ENCODE data around the gene PLET1.
A peak's percentile ranks its signal among the peaks of the same experiment; 100 is the strongest.

PLET1 gene

GRCh38 chr11:112238041-112238440 is 22.6 kb downstream of the PLET1 start (continued):
- TF ChIP-seq, protein P1, sequence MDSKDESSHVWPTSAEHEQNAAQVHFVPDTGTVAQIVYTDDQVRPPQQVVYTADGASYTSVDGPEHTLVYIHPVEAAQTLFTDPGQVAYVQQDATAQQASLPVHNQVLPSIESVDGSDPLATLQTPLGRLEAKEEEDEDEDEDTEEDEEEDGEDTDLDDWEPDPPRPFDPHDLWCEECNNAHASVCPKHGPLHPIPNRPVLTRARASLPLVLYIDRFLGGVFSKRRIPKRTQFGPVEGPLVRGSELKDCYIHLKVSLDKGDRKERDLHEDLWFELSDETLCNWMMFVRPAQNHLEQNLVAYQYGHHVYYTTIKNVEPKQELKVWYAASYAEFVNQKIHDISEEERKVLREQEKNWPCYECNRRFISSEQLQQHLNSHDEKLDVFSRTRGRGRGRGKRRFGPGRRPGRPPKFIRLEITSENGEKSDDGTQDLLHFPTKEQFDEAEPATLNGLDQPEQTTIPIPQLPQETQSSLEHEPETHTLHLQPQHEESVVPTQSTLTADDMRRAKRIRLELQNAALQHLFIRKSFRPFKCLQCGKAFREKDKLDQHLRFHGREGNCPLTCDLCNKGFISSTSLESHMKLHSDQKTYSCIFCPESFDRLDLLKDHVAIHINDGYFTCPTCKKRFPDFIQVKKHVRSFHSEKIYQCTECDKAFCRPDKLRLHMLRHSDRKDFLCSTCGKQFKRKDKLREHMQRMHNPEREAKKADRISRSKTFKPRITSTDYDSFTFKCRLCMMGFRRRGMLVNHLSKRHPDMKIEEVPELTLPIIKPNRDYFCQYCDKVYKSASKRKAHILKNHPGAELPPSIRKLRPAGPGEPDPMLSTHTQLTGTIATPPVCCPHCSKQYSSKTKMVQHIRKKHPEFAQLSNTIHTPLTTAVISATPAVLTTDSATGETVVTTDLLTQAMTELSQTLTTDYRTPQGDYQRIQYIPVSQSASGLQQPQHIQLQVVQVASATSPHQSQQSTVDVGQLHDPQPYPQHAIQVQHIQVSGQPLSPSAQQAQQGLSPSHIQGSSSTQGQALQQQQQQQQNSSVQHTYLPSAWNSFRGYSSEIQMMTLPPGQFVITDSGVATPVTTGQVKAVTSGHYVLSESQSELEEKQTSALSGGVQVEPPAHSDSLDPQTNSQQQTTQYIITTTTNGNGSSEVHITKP (tag by site-specific recombination; IDR thresholded peaks at IDR 0.05), result peak; percentile 52; the same call in 1 of the 2 replicates
- no peak for TF ChIP-seq SP3 (tag by site-specific recombination; IDR thresholded peaks at IDR 0.05)
- TF ChIP-seq, protein P2, sequence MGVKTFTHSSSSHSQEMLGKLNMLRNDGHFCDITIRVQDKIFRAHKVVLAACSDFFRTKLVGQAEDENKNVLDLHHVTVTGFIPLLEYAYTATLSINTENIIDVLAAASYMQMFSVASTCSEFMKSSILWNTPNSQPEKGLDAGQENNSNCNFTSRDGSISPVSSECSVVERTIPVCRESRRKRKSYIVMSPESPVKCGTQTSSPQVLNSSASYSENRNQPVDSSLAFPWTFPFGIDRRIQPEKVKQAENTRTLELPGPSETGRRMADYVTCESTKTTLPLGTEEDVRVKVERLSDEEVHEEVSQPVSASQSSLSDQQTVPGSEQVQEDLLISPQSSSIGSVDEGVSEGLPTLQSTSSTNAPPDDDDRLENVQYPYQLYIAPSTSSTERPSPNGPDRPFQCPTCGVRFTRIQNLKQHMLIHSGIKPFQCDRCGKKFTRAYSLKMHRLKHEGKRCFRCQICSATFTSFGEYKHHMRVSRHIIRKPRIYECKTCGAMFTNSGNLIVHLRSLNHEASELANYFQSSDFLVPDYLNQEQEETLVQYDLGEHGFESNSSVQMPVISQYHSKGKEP (tag by site-specific recombination; IDR thresholded peaks at IDR 0.05), result peak; percentile 97
- TF ChIP-seq KLF1 (tag by site-specific recombination; IDR thresholded peaks at IDR 0.05), result no peak
- TF ChIP-seq PRDM4 (tag by site-specific recombination; IDR thresholded peaks at IDR 0.05), result peak; percentile 91
- TF ChIP-seq IKZF3 (tag by site-specific recombination; IDR thresholded peaks at IDR 0.05), result peak; percentile 72

DNA sequence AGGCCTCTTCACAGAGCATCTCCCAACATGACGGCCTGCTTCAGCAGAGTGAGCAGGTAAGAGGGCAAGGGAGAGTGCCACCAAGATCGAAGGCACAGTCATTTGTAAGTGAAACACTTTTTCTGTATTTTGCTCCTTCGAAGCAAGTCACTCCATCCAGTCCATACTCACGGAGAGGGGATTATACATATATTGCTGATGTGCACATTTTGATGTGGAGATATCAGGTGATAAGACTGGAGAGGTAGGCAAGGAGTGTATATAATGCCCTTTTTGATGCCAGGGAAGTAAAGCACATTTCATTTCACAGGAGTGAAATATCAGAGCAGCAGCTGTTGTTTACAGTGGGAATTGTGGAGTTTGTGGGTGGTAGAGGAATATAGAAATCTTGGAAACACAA is 23.2 kb downstream of the PLET1 start:
- POLR2A ChIA-PET, result interaction anchor here (0.9 to 2.4 kb wide), 2 partner anchors 10 to 14 kb away, joined by 3 to 6 read pairs; no protein-coding TSS in a partner anchor
- Histone ChIP-seq H3K9me3 (ENCODE audit: control insufficient read depth, insufficient read depth, low read depth, low read length) (no peaks in the 10 kb centered on the region), H3K36me3 (ENCODE audit: control insufficient read depth in 2 of 2, insufficient read depth in 1 of 2, low read length in 2 of 2) (peaks cover 7 to 78% of the 10 kb centered on the region in 2 experiments; a peak in 2 of 3 replicates), H3K4me1 (ENCODE audit: control insufficient read depth, insufficient read depth, low read length) (no peaks in the 10 kb centered on the region), H3K27ac (ENCODE audit: extremely low read depth, low read depth, low read length) (no peak overlapping the region; the same call in 1 of the 2 replicates), H3K4me3 (ENCODE audit: low read depth, low read length) (no peak overlapping the region)
- no peak for TF ChIP-seq ZNF274 (IDR thresholded peaks at IDR 0.05; ENCODE audit: low read length)
- TF ChIP-seq ZNF274 (tag by site-specific recombination; IDR thresholded peaks at IDR 0.05; ENCODE audit: borderline replicate concordance), result no peak
- TF ChIP-seq ZNF324 (tag by site-specific recombination; IDR thresholded peaks at IDR 0.05), result no peak
- TF ChIP-seq ZXDB (tag by site-specific recombination; IDR thresholded peaks at IDR 0.05), result no peak
- no peak for TF ChIP-seq ZNF585B (tag by site-specific recombination; IDR thresholded peaks at IDR 0.05)
- no peak for TF ChIP-seq ZNF37A (tag by site-specific recombination; IDR thresholded peaks at IDR 0.05)
- TF ChIP-seq ZNF677 (tag by site-specific recombination; IDR thresholded peaks at IDR 0.05), result no peak
- TF ChIP-seq ZNF354C (tag by site-specific recombination; IDR thresholded peaks at IDR 0.05; ENCODE audit: borderline replicate concordance, low read depth), result no peak
- TF ChIP-seq MZF1 (tag by site-specific recombination; IDR thresholded peaks at IDR 0.05; ENCODE audit: borderline replicate concordance), result no peak
- CTCF ChIA-PET, result no interaction called here

DNA sequence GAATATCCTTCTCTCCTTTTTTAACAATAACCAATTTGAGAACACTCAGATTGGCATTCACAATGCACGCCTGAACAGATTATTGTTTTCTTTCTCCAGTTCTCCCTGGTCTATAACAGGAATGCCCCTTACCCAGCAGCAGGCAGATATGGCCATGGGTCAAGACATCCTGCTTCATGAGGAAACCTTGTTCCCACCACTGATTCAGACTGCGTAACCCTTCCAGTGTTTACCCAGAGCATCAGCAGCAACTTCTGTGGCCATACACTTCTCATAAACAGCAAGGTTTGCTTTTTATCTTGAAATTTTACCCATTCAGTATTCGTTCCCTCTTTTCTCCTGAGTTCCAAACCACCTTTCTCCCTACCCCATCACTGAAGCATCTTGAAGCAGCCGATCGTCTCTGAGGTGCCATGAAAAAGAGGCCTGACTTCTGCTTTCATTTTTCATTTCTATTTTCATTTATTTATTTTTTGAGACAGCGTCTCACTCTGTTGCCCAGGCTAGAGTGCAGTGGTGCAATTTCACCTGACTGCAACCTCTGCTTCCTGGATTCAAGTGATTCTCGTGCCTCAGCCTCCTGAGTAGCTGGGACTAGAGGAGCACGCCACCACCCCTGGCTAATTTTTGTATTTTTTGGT is 24.8 kb downstream of the PLET1 start:
- ChIA-PET POLR2A (no interaction called here), CTCF (interaction anchor here (0.7 kb wide), 1 partner anchor 83 kb away, joined by 4 read pairs; no protein-coding TSS in a partner anchor)
- peaks cover 7 to 85% of the 10 kb centered on the region in 2 experiments; a peak in 2 of 3 replicates for H3K36me3 ChIP-seq (ENCODE audit: control insufficient read depth in 2 of 2, insufficient read depth in 1 of 2, low read length in 2 of 2)
- no peak for TF ChIP-seq ZEB2 (tag by site-specific recombination; IDR thresholded peaks at IDR 0.05)
- no peak for TF ChIP-seq ZNF704 (tag by site-specific recombination; IDR thresholded peaks at IDR 0.05)
- no peak for TF ChIP-seq ZBTB7A (tag by site-specific recombination; IDR thresholded peaks at IDR 0.05; ENCODE audit: low read depth)
- no peak for TF ChIP-seq GLIS2 (tag by site-specific recombination; IDR thresholded peaks at IDR 0.05)
- TF ChIP-seq TSHZ1 (tag by site-specific recombination; IDR thresholded peaks at IDR 0.05; ENCODE audit: borderline replicate concordance), result no peak

More for the DNA sequence above, 24.8 kb downstream of the PLET1 start:
- H3K4me3 ChIP-seq (ENCODE audit: low read depth, low read length), result no peak overlapping the region
- no peaks in the 10 kb centered on the region for H3K4me1 ChIP-seq (ENCODE audit: control insufficient read depth, insufficient read depth, low read length)
- no peaks in the 10 kb centered on the region for H3K9me3 ChIP-seq (ENCODE audit: control insufficient read depth, insufficient read depth, low read depth, low read length)
- H3K27ac ChIP-seq (ENCODE audit: extremely low read depth, low read depth, low read length), result no peak overlapping the region

Measured in HEK293 (cell line).